Liver (tissue), 9 donors: ENCODE measurements around the gene ZFHX2. TPM values are rescaled to one million over a fixed set of nuclear protein-coding genes. Genes with fewer than 3 reads are reported as not detected.
A peak's percentile ranks its signal among the peaks of the same experiment; 100 is the strongest.

ENCODE experiments used
- DNase-seq: peaks from one replicate; pipeline ENCODE4 v3.0.0-alpha.2; 2017; ENCODE audit warnings: low spot score
- H3K27ac ChIP-seq, 2 donors: one replicate each; pipeline ENCODE4 v1.7.0; 2013; ENCODE audit warnings: inconsistent platforms in 2 of 2, low read length in 2 of 2, control low read depth in 1 of 2, low read depth in 1 of 2, mild to moderate bottlenecking in 1 of 2
- H3K27me3 ChIP-seq, 4 donors: one replicate each; pipeline versions ENCODE4 v1.6.1 to v1.7.0; 2013; ENCODE audit warnings: low read length in 3 of 4, inconsistent platforms in 1 of 4, mild to moderate bottlenecking in 1 of 4, moderate library complexity in 1 of 4; ENCODE audit not compliant: control insufficient read depth in 4 of 4, insufficient read depth in 4 of 4
- H3K36me3 ChIP-seq, 4 donors: one replicate each; pipeline versions ENCODE4 v1.6.1 to v1.7.0; 2013; ENCODE audit warnings: low read length in 3 of 4, mild to moderate bottlenecking in 3 of 4, low read depth in 1 of 4, moderate library complexity in 1 of 4; ENCODE audit not compliant: control insufficient read depth in 4 of 4, insufficient read depth in 3 of 4
- H3K4me1 ChIP-seq, 4 donors: one replicate each; pipeline versions ENCODE4 v1.6.1 to v1.7.0; 2013; ENCODE audit warnings: low read length in 3 of 4, mild to moderate bottlenecking in 3 of 4, moderate library complexity in 1 of 4; ENCODE audit not compliant: control insufficient read depth in 4 of 4, insufficient read depth in 4 of 4
- H3K4me3 ChIP-seq, 3 donors: one replicate each; pipeline versions ENCODE4 v1.6.1 to v1.7.0; 2013; ENCODE audit warnings: low read length in 3 of 3, control low read depth in 1 of 3, low read depth in 1 of 3, mild to moderate bottlenecking in 1 of 3
- H3K9ac ChIP-seq, 2 donors: one replicate each; pipeline ENCODE4 v1.7.0; 2013; ENCODE audit warnings: low read length in 2 of 2, mild to moderate bottlenecking in 2 of 2, moderate library complexity in 2 of 2, control low read depth in 1 of 2, low read depth in 1 of 2
- H3K9me3 ChIP-seq, 4 donors: one replicate each; pipeline versions ENCODE4 v1.6.1 to v1.7.0; 2013; ENCODE audit warnings: low read length in 3 of 4; ENCODE audit not compliant: control insufficient read depth in 4 of 4
- EGR1 ChIP-seq, 2 donors: IDR thresholded peaks; 2 replicates each; pipeline ENCODE4 v1.6.1; 2016 to 2018; ENCODE audit warnings: antibody characterized with exemption in 2 of 2, low read depth in 2 of 2
- FOXA1 ChIP-seq: IDR thresholded peaks from 2 replicates; pipeline ENCODE4 v1.6.1; 2016; ENCODE audit warnings: antibody characterized with exemption
- FOXA2 ChIP-seq: IDR thresholded peaks from 2 replicates; pipeline ENCODE4 v1.6.1; 2016; ENCODE audit warnings: antibody characterized with exemption
- GABPA ChIP-seq, 2 donors: IDR thresholded peaks in 1 of 2; conservative IDR thresholded peaks in 1 of 2; 2 replicates each; pipeline ENCODE4 v1.6.1; 2016; ENCODE audit warnings: antibody characterized with exemption in 2 of 2, mild to moderate bottlenecking in 1 of 2, moderate library complexity in 1 of 2
- HNF4A ChIP-seq, 2 donors: conservative IDR thresholded peaks; 2 replicates each; pipeline ENCODE4 v1.6.1; 2016; ENCODE audit warnings: antibody characterized with exemption in 2 of 2, mild to moderate bottlenecking in 2 of 2
- JUND ChIP-seq, 2 donors: IDR thresholded peaks; 2 replicates each; pipeline ENCODE4 v1.6.1; 2016; ENCODE audit warnings: antibody characterized with exemption in 2 of 2
- NR2F2 ChIP-seq: IDR thresholded peaks from 2 replicates; pipeline ENCODE4 v1.6.1; 2016; ENCODE audit warnings: antibody characterized with exemption
- RAD21 ChIP-seq, 2 donors: IDR thresholded peaks; 2 replicates each; pipeline ENCODE4 v1.6.1; 2016; ENCODE audit warnings: antibody characterized with exemption in 2 of 2, mild to moderate bottlenecking in 2 of 2
- RXRA ChIP-seq, 2 donors: IDR thresholded peaks; 2 replicates each; pipeline ENCODE4 v1.6.1; 2017 to 2018; ENCODE audit warnings: antibody characterized with exemption in 2 of 2, mild to moderate bottlenecking in 1 of 2
- SP1 ChIP-seq: IDR thresholded peaks from 2 replicates; pipeline ENCODE4 v1.6.1; 2018; ENCODE audit warnings: antibody characterized with exemption, mild to moderate bottlenecking
- TAF1 ChIP-seq: conservative IDR thresholded peaks from 2 replicates; pipeline ENCODE4 v1.6.1; 2016; ENCODE audit warnings: antibody characterized with exemption, mild to moderate bottlenecking
- WGBS: extraction: QIAGEN DNeasy Blood & Tissue Kit; methylation state at CpG from one replicate; pipeline ENCODE4 v1.1.7; 2013; 5-methylcytosine and 5-hydroxymethylcytosine counted together
- polyA plus RNA-seq, 2 donors: library from polyadenylated mRNA; stranded (reverse) in 1 of 2; unstranded in 1 of 2; fragments of 200-250 nt in 1 of 2; fragments of >200 nt in 1 of 2; fragmentation: Nextera tagmentation in 1 of 2; extraction: Ambion mirVana in 1 of 2; gene quantifications; one replicate each; pipeline versions ENCODE4 v1.2.1 to v1.2.3, GENCODE V29; 2013 to 2015
- total RNA-seq, 2 donors: library from RNA; depleted of rRNA; stranded (reverse); fragments of >200 nt; gene quantifications; one replicate each; pipeline ENCODE4 v1.2.3, GENCODE V29; 2014
- TF ChIP-seq, protein P1 (sequence below): fragments of 150-350 bp; IDR thresholded peaks from 2 replicates; pipeline ENCODE4 v1.5.1; 2017; ENCODE audit warnings: improper control_type of control experiment, low read depth, low read length; ENCODE audit not compliant: missing input control
- TF ChIP-seq, protein P2 (sequence below): IDR thresholded peaks from 2 replicates; pipeline ENCODE4 v1.6.1; 2016; ENCODE audit warnings: antibody characterized with exemption
- TF ChIP-seq, protein P3 (sequence below): IDR thresholded peaks from 2 replicates; pipeline ENCODE4 v1.6.1; 2016; ENCODE audit warnings: antibody characterized with exemption
- TF ChIP-seq, protein P4 (sequence below): IDR thresholded peaks from 2 replicates; pipeline ENCODE4 v1.6.1; 2016; ENCODE audit warnings: antibody characterized with exemption
- TF ChIP-seq, protein P5 (sequence below): IDR thresholded peaks from 2 replicates; pipeline ENCODE4 v1.6.1; 2016; ENCODE audit warnings: antibody characterized with exemption, mild to moderate bottlenecking
- donor health status: healthy.
- donor health status: healthy.
- donor health status: healthy.
- donor health status: healthy.
- donor health status: healthy.

ZFHX2 gene
- total and polyA plus RNA-seq, 4 donors, result 0.06 to 0.14 (median 0.10) TPM

DNA sequence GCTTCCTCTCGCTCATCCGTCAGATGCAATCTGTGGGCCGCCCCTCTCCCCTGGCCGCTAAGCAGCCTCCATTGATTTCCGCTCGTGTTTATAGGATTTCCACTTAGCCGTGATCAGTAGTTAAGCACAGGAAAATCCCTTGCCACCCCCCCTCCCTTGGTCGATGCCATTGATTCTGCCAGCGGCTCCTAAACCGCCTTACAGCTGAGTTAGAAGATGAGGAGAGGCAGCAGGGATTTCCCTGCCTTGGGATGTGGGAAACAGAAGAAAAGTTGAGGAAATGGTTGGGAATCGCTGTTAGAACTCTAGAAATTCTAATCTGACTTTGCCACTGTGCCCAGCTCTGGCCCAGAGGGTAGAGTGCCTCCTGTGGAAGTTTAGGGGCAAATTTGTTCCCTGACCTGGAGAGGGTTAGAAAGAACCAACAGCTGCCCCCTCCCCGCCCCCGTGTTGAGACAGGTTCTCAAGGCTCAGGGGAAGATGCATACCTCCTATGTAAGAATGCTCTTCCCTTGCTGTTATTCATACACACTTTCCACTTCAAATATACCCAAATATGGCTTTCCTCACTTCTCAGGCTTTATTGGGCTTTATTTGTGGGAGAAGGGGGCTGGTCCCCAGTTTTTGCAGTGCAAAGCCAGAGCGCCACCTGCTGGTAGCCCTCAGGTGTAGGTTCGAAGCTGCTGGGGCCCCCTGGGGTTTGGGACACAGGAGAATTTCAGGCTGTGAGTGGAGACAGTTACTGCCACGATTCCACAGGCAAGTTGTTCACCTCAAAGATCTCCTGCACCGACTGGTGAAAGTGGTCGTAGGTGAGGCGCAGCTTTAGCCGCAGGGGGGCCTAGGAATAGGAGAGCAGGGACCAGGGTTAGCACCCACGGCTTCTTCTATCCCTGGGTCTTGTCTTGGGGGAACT is 7.7 kb upstream of the ZFHX2 start:
- H3K4me3 ChIP-seq, result no peak overlapping the region

DNA sequence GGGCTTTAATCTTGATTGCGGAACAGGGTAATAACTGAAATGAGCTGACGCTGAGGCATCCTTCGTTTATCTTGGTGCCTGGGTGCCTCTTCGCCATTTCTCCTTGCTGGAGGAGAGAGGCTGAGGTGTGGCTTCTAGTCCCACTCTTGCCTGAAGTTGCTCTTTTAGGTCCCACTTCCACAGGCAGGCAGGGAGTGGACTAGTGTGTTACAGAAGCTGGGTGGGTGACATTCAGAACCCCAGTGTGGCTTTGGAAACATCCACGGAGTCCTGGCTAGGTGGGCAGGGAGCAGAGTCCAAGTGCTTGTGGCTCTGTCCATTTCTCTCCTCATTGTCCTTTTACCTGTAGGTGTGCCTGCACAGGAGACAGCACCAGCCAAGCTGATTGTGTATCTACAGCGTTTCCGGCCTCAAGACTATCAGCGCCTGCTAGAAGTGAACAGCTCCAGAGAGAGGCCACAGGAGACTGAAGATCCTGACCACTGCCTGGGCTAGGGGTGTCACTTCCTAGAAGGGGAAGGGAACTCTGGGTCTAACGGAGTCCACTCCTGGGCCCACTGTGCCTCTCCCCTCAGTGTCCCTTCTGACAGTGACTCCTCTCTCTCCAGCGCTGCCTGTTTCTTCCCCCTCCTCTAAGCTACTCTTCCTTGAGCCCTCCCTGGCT is 6.9 kb upstream of the ZFHX2 start:
- TF ChIP-seq HNF4A (conservative IDR thresholded peaks at IDR 0.05) (no peak), TAF1 (no peak), GABPA (IDR thresholded peaks at IDR 0.05 in 1 of 2, conservative IDR thresholded peaks at IDR 0.05 in 1 of 2) (no peak), FOXA2 (no peak), FOXA1 (no peak), JUND (IDR thresholded peaks at IDR 0.05) (no peak), EGR1 (IDR thresholded peaks at IDR 0.05; ENCODE audit: low read depth in 2 of 2) (no peak)
- TF ChIP-seq, protein P1, sequence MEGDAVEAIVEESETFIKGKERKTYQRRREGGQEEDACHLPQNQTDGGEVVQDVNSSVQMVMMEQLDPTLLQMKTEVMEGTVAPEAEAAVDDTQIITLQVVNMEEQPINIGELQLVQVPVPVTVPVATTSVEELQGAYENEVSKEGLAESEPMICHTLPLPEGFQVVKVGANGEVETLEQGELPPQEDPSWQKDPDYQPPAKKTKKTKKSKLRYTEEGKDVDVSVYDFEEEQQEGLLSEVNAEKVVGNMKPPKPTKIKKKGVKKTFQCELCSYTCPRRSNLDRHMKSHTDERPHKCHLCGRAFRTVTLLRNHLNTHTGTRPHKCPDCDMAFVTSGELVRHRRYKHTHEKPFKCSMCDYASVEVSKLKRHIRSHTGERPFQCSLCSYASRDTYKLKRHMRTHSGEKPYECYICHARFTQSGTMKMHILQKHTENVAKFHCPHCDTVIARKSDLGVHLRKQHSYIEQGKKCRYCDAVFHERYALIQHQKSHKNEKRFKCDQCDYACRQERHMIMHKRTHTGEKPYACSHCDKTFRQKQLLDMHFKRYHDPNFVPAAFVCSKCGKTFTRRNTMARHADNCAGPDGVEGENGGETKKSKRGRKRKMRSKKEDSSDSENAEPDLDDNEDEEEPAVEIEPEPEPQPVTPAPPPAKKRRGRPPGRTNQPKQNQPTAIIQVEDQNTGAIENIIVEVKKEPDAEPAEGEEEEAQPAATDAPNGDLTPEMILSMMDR, result no peak
- TF ChIP-seq, protein P2, sequence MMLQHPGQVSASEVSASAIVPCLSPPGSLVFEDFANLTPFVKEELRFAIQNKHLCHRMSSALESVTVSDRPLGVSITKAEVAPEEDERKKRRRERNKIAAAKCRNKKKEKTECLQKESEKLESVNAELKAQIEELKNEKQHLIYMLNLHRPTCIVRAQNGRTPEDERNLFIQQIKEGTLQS, result no peak
- TF ChIP-seq, protein P3, sequence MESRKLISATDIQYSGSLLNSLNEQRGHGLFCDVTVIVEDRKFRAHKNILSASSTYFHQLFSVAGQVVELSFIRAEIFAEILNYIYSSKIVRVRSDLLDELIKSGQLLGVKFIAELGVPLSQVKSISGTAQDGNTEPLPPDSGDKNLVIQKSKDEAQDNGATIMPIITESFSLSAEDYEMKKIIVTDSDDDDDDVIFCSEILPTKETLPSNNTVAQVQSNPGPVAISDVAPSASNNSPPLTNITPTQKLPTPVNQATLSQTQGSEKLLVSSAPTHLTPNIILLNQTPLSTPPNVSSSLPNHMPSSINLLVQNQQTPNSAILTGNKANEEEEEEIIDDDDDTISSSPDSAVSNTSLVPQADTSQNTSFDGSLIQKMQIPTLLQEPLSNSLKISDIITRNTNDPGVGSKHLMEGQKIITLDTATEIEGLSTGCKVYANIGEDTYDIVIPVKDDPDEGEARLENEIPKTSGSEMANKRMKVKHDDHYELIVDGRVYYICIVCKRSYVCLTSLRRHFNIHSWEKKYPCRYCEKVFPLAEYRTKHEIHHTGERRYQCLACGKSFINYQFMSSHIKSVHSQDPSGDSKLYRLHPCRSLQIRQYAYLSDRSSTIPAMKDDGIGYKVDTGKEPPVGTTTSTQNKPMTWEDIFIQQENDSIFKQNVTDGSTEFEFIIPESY, result no peak
- no peak for DNase-seq
- peaks cover 4 to 23% (median 20%) of the 10 kb centered on the region in 4 donors for H3K4me1 ChIP-seq
- H3K9ac ChIP-seq, result no peak overlapping the region
- H3K27ac ChIP-seq, result no peak overlapping the region
- no peaks in the 10 kb centered on the region for H3K9me3 ChIP-seq
- no peaks in the 10 kb centered on the region for H3K27me3 ChIP-seq
- no peak overlapping the region for H3K4me3 ChIP-seq
- peaks cover 4 to 19% (median 8%) of the 10 kb centered on the region in 4 donors for H3K36me3 ChIP-seq
- 92% methylated on average over 10 of the region's 10 CpGs for WGBS

More for the DNA sequence above, 7.7 kb upstream of the ZFHX2 start:
- Histone ChIP-seq H3K36me3 (peaks cover 4 to 19% (median 8%) of the 10 kb centered on the region in 4 donors), H3K9ac (no peak overlapping the region), H3K27ac (no peak overlapping the region), H3K27me3 (no peaks in the 10 kb centered on the region), H3K4me1 (peaks cover 4 to 29% (median 25%) of the 10 kb centered on the region in 4 donors), H3K9me3 (no peaks in the 10 kb centered on the region)
- TF ChIP-seq, protein P1, result peak; percentile 55
- TF ChIP-seq, protein P4, sequence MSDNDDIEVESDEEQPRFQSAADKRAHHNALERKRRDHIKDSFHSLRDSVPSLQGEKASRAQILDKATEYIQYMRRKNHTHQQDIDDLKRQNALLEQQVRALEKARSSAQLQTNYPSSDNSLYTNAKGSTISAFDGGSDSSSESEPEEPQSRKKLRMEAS, result no peak
- TF ChIP-seq RXRA (IDR thresholded peaks at IDR 0.05), result no peak
- no peak for TF ChIP-seq NR2F2
- TF ChIP-seq FOXA1, result no peak
- no peak for TF ChIP-seq JUND (IDR thresholded peaks at IDR 0.05)
- TF ChIP-seq, protein P5, sequence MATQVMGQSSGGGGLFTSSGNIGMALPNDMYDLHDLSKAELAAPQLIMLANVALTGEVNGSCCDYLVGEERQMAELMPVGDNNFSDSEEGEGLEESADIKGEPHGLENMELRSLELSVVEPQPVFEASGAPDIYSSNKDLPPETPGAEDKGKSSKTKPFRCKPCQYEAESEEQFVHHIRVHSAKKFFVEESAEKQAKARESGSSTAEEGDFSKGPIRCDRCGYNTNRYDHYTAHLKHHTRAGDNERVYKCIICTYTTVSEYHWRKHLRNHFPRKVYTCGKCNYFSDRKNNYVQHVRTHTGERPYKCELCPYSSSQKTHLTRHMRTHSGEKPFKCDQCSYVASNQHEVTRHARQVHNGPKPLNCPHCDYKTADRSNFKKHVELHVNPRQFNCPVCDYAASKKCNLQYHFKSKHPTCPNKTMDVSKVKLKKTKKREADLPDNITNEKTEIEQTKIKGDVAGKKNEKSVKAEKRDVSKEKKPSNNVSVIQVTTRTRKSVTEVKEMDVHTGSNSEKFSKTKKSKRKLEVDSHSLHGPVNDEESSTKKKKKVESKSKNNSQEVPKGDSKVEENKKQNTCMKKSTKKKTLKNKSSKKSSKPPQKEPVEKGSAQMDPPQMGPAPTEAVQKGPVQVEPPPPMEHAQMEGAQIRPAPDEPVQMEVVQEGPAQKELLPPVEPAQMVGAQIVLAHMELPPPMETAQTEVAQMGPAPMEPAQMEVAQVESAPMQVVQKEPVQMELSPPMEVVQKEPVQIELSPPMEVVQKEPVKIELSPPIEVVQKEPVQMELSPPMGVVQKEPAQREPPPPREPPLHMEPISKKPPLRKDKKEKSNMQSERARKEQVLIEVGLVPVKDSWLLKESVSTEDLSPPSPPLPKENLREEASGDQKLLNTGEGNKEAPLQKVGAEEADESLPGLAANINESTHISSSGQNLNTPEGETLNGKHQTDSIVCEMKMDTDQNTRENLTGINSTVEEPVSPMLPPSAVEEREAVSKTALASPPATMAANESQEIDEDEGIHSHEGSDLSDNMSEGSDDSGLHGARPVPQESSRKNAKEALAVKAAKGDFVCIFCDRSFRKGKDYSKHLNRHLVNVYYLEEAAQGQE, result no peak
- no peak for TF ChIP-seq SP1
- TF ChIP-seq RAD21 (IDR thresholded peaks at IDR 0.05), result peak; percentile 60 to 77
- peak; percentile 75 for DNase-seq
- WGBS, result 82% methylated on average over 21 of the region's 21 CpGs
